HG03039 (cell line): Measurements from ENCODE around the gene SH3TC1.

ENCODE experiments used
- ATAC-seq: cut with Tn5 transposase; IDR thresholded peaks from one replicate; pipeline ENCODE4 v1.9.1; 2021; ENCODE audit warnings: mild to moderate bottlenecking, moderate library complexity; ENCODE audit not compliant: unreplicated experiment

SH3TC1 gene

GRCh38 chr4:8179771-8180170, 19.3 kb upstream of the SH3TC1 start:
- no peak for ATAC-seq

GRCh38 chr4:8180310-8181093, 18.6 kb upstream of the SH3TC1 start:
- no peak for ATAC-seq

GRCh38 chr4:8181119-8181518, 18.0 kb upstream of the SH3TC1 start:
- ATAC-seq: no peak

- ATAC-seq: no peak
Observed at GRCh38 chr4:8181844-8182243, 17.2 kb upstream of the SH3TC1 start.

GRCh38 chr4:8182294-8182693, 16.8 kb upstream of the SH3TC1 start:
- ATAC-seq: no peak

GRCh38 chr4:8182858-8183725, 16.0 kb upstream of the SH3TC1 start:
- ATAC-seq: no peak

GRCh38 chr4:8184061-8184460, 15.0 kb upstream of the SH3TC1 start:
- no peak for ATAC-seq

GRCh38 chr4:8185295-8185694, 13.8 kb upstream of the SH3TC1 start:
- ATAC-seq: no peak

GRCh38 chr4:8185930-8186329, 13.2 kb upstream of the SH3TC1 start:
- ATAC-seq: no peak

- ATAC-seq: no peak
Observed at GRCh38 chr4:8188085-8188484, 11.0 kb upstream of the SH3TC1 start.

- no peak for ATAC-seq
Observed at GRCh38 chr4:8188743-8189550, 10.1 kb upstream of the SH3TC1 start.

- ATAC-seq: no peak
Observed at GRCh38 chr4:8189551-8190466, 9.3 kb upstream of the SH3TC1 start.

- no peak for ATAC-seq
Observed at GRCh38 chr4:8191136-8191747, 7.8 kb upstream of the SH3TC1 start.

GRCh38 chr4:8192748-8193738, 6.0 kb upstream of the SH3TC1 start:
- ATAC-seq: peak; percentile 72

- no peak for ATAC-seq
Observed at GRCh38 chr4:8194306-8195242, 4.5 kb upstream of the SH3TC1 start.

- no peak for ATAC-seq
Observed at GRCh38 chr4:8195431-8195830, 3.7 kb upstream of the SH3TC1 start.

- no peak for ATAC-seq
Observed at GRCh38 chr4:8195841-8196458, 3.1 kb upstream of the SH3TC1 start.
